ENCODE data around the gene TMEM18. TPM values are rescaled to one million over a fixed set of nuclear protein-coding genes. Genes with fewer than 3 reads are reported as not detected.

The TMEM18 gene
- total and polyA plus RNA-seq, 9 of the 15 experiments (the other 6 are each of a cell fraction or from before 2014, with no cell fraction given) = 12.8 to 55.9 (median 21.8) TPM

DNA sequence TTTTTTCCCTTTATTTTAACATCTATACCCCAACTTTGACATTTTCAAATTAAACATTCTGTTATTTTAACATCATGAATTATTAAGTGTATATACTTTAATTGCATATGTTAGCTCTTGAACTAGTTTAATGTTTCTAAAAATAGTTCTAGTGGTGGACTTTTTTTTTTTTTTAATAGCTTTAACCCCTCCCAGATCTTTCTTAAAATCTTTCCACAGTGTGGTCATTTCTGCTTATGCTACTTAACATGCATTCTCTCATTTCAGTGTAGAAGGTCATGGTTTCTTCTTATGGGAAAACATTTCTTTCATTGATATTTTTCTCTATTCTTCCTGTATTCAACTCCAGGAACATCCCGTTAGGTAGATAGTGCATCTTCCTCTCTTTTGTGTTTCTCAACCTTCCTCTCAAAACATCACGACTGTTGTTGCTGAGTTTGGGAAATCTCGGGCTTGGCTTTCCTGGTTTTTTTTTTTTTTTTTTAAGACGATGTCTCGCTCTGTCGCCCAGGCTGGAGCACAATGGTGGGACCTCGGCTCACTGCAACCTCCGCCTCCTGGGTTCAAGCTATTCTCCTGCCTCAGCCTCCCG is 849 bp upstream of the TMEM18 start (continued):
- TF ChIP-seq, protein P1, sequence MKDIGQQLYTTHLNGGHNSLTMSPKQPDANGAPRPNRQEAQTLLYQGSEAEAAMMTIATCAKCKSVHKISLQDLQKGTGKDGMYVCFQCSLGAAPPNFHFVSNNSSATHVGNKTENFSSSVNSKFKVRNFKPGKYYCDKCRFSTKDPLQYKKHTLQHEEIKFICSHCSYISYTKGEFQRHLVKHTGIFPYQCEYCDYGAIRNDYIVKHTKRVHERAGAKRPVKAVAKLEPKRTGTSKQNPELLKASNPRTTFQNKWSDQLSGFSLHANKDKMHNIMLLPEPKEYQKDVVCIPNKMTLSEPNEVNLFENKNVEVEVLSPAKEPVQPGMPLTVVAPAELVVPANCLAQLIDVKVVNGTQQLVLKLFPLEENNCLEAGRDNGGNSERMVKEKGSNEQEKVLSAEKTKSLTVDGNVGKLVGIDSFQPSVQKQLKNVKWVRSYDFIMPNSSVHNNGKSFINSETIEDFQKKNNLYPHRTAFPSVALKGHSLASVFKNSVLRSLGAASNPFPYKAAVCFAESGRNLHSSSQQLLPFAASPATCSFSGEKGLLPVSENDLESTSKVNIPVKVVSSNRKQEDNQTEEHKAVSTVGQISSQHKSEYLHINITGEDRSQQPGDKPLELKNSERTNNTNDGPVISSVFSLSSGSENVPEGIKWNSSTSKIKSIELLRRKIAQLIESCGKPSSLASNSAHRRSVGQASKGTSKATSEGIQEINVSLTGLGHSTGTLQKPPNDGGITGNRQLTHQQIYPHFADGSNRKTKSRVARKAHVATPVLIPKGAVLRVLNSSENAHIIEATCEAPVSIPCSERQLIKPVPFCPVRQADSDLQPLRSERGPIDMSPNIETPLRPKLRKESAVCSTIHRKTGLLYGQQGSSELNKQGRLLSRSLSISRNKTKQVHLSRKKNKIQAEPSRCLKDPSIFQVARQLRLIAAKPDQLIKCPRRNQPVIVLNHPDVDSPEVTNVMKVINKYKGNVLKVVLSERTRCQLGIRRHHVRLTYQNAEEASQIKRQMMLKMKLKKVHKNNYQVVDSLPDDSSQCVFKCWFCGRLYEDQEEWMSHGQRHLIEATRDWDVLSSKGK (CRISPR knock-in tag; IDR thresholded peaks at IDR 0.05) = no peak
- TF ChIP-seq ZNF316 (IDR thresholded peaks at IDR 0.05) (peak; percentile 92), TBL1XR1 (IDR thresholded peaks at IDR 0.05; ENCODE audit: low read length in 2 of 2) (no peak), MAFF (IDR thresholded peaks at IDR 0.05; ENCODE audit: low read length) (peak; percentile 30; the same call in 1 of the 2 replicates), CSDE1 (IDR thresholded peaks at IDR 0.05) (no peak), SETDB1 (IDR thresholded peaks at IDR 0.05; ENCODE audit: low read length) (no peak), NR2C2 (CRISPR knock-in tag; IDR thresholded peaks at IDR 0.05) (no peak), NR2C2 (tag; IDR thresholded peaks at IDR 0.05) (peak; percentile 4; the same call in 1 of the 2 replicates), ZNF785 (CRISPR knock-in tag; IDR thresholded peaks at IDR 0.05) (no peak), SREBF2 (CRISPR knock-in tag; IDR thresholded peaks at IDR 0.05) (no peak), ZNF695 (CRISPR knock-in tag; IDR thresholded peaks at IDR 0.05) (no peak), TEAD1 (CRISPR knock-in tag; IDR thresholded peaks at IDR 0.05) (no peak), MCM7 (IDR thresholded peaks at IDR 0.05) (no peak), CBFA2T2 (conservative IDR thresholded peaks at IDR 0.05) (no peak), SRSF7 (optimal IDR thresholded peaks at IDR 0.05; ENCODE audit: low read depth, low read length) (no peak), ZSCAN32 (CRISPR knock-in tag; IDR thresholded peaks at IDR 0.05) (no peak), SREBF1 (IDR thresholded peaks at IDR 0.05; ENCODE audit: borderline replicate concordance, low read depth, low read length) (no peak), PHTF2 (CRISPR knock-in tag; IDR thresholded peaks at IDR 0.05) (no peak), BACH1 (tag; IDR thresholded peaks at IDR 0.05) (0 out of 2 replicates have a peak, but pooled peaks have one; percentile 12)
- TF ChIP-seq, protein P2, sequence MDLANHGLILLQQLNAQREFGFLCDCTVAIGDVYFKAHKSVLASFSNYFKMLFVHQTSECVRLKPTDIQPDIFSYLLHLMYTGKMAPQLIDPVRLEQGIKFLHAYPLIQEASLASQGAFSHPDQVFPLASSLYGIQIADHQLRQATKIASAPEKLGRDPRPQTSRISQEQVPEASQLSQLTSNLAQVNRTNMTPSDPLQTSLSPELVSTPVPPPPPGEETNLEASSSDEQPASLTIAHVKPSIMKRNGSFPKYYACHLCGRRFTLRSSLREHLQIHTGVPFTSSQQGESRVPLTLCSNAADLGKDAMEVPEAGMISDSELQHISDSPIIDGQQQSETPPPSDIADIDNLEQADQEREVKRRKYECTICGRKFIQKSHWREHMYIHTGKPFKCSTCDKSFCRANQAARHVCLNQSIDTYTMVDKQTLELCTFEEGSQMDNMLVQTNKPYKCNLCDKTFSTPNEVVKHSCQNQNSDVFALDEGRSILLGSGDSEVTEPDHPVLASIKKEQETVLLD (IDR thresholded peaks at IDR 0.05) = no peak
- TF ChIP-seq, protein P3, sequence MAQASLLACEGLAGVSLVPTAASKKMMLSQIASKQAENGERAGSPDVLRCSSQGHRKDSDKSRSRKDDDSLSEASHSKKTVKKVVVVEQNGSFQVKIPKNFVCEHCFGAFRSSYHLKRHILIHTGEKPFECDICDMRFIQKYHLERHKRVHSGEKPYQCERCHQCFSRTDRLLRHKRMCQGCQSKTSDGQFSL (CRISPR knock-in tag; IDR thresholded peaks at IDR 0.05) = no peak
- TF ChIP-seq, protein P3 (tag; IDR thresholded peaks at IDR 0.05) = no peak
- TF ChIP-seq, protein P4, sequence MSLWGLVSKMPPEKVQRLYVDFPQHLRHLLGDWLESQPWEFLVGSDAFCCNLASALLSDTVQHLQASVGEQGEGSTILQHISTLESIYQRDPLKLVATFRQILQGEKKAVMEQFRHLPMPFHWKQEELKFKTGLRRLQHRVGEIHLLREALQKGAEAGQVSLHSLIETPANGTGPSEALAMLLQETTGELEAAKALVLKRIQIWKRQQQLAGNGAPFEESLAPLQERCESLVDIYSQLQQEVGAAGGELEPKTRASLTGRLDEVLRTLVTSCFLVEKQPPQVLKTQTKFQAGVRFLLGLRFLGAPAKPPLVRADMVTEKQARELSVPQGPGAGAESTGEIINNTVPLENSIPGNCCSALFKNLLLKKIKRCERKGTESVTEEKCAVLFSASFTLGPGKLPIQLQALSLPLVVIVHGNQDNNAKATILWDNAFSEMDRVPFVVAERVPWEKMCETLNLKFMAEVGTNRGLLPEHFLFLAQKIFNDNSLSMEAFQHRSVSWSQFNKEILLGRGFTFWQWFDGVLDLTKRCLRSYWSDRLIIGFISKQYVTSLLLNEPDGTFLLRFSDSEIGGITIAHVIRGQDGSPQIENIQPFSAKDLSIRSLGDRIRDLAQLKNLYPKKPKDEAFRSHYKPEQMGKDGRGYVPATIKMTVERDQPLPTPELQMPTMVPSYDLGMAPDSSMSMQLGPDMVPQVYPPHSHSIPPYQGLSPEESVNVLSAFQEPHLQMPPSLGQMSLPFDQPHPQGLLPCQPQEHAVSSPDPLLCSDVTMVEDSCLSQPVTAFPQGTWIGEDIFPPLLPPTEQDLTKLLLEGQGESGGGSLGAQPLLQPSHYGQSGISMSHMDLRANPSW (CRISPR knock-in tag; IDR thresholded peaks at IDR 0.05) = no peak

All from K562 (cell line).